ENCODE results near the gene HDAC4. TPM values are rescaled to one million over a fixed set of nuclear protein-coding genes. Genes with fewer than 3 reads are reported as not detected.

HDAC4 gene
- total RNA-seq, 1 experiment from 2014 or later, result 44.4 TPM

GRCh38 chr2:239220981-239221396, 179.8 kb downstream of the HDAC4 start:
- Mint-ChIP-seq H3K4me1 (peaks cover 52% of the 10 kb centered on the region), H3K27me3 (ENCODE audit: low read depth) (no peaks in the 10 kb centered on the region), H3K27ac (0 out of 2 replicates have a peak overlapping the region, but pooled peaks have one; percentile 53), H3K4me3 (no peak overlapping the region), H3K9me3 (no peaks in the 10 kb centered on the region), H3K36me3 (no peaks in the 10 kb centered on the region)
- POLR2A ChIA-PET, result no interaction called here
- ATAC-seq (no peak), DNase-seq (ENCODE audit: low spot score) (no peak)
- CTCF ChIA-PET, result interaction anchor here (0.6 kb wide), 1 partner anchor 19 kb away, joined by 5 read pairs; no protein-coding TSS in a partner anchor
- TF ChIP-seq ZBTB43 (CRISPR knock-in tag; IDR thresholded peaks at IDR 0.05), result no peak
- no peak for TF ChIP-seq CDX4 (CRISPR knock-in tag; IDR thresholded peaks at IDR 0.05; ENCODE audit: borderline replicate concordance)
- TF ChIP-seq ATF6 (CRISPR knock-in tag; IDR thresholded peaks at IDR 0.05), result no peak
- TF ChIP-seq FOXK1 (CRISPR knock-in tag; IDR thresholded peaks at IDR 0.05), result no peak
- no peak for TF ChIP-seq TEAD1 (CRISPR knock-in tag; IDR thresholded peaks at IDR 0.05)
- no peak for TF ChIP-seq PRRX2 (CRISPR knock-in tag; IDR thresholded peaks at IDR 0.05)
- TF ChIP-seq ZNF263 (CRISPR knock-in tag; IDR thresholded peaks at IDR 0.05; ENCODE audit: low read depth), result no peak
- no peak for TF ChIP-seq JUN (CRISPR knock-in tag; IDR thresholded peaks at IDR 0.05)
- no peak for TF ChIP-seq E2F1 (CRISPR knock-in tag; IDR thresholded peaks at IDR 0.05)
- no peak for TF ChIP-seq CTCF (IDR thresholded peaks at IDR 0.05)
- TF ChIP-seq ZNF317 (CRISPR knock-in tag; IDR thresholded peaks at IDR 0.05; ENCODE audit: borderline replicate concordance, low read depth), result no peak
- TF ChIP-seq HMGXB4 (CRISPR knock-in tag; IDR thresholded peaks at IDR 0.05), result no peak
- TF ChIP-seq RORB (CRISPR knock-in tag; IDR thresholded peaks at IDR 0.05), result no peak
- TF ChIP-seq MYBL2 (CRISPR knock-in tag; IDR thresholded peaks at IDR 0.05), result no peak
- no peak for TF ChIP-seq ATF2 (CRISPR knock-in tag; IDR thresholded peaks at IDR 0.05; ENCODE audit: borderline replicate concordance, low read depth)

- POLR2A ChIA-PET, result no interaction called here
- CTCF ChIA-PET, result no interaction called here
- no peak overlapping the region for H3K27ac Mint-ChIP-seq
- peaks cover 49% of the 10 kb centered on the region for H3K4me1 Mint-ChIP-seq
- no peaks in the 10 kb centered on the region for H3K27me3 Mint-ChIP-seq (ENCODE audit: low read depth)
- ATAC-seq (no peak), DNase-seq (ENCODE audit: low spot score) (no peak)
- no peaks in the 10 kb centered on the region for H3K9me3 Mint-ChIP-seq
- H3K36me3 Mint-ChIP-seq, result no peaks in the 10 kb centered on the region
- no peak overlapping the region for H3K4me3 Mint-ChIP-seq
- TF ChIP-seq PRRX2 (CRISPR knock-in tag; IDR thresholded peaks at IDR 0.05) (no peak), TP53 (CRISPR knock-in tag; IDR thresholded peaks at IDR 0.05) (no peak), ZNF281 (CRISPR knock-in tag; IDR thresholded peaks at IDR 0.05) (no peak), FOXK1 (CRISPR knock-in tag; IDR thresholded peaks at IDR 0.05) (no peak), ATF6 (CRISPR knock-in tag; IDR thresholded peaks at IDR 0.05) (no peak), NR1H2 (CRISPR knock-in tag; IDR thresholded peaks at IDR 0.05) (no peak)
Measured at GRCh38 chr2:239220341-239220740, 180.5 kb downstream of the HDAC4 start.

Data from WTC11 (cell line).